ENCODE data around the gene DIO3.

- TF ChIP-seq POLR2G (IDR thresholded peaks at IDR 0.05; ENCODE audit: low read depth, low read length) = no peak
- no peak for TF ChIP-seq REST (IDR thresholded peaks at IDR 0.05; ENCODE audit: borderline replicate concordance in 1 of 2, low read depth in 1 of 2, low read length in 2 of 2)
- no peak for TF ChIP-seq CSRNP2 (CRISPR knock-in tag; conservative IDR thresholded peaks at IDR 0.05; ENCODE audit: low read depth)
- no peak for TF ChIP-seq ZNF660 (CRISPR knock-in tag; IDR thresholded peaks at IDR 0.05; ENCODE audit: borderline replicate concordance, low read depth)
- no peak for TF ChIP-seq NR2F6 (IDR thresholded peaks at IDR 0.05)
- TF ChIP-seq NR2F6 (CRISPR knock-in tag; IDR thresholded peaks at IDR 0.05) = no peak
- TF ChIP-seq CTCF (CRISPR knock-in tag; IDR thresholded peaks at IDR 0.05) = no peak
These were observed 37.4 kb downstream of the DIO3 start for GRCh38 chr14:101598571-101599233.
